ENCODE measurements around the gene AUH. TPM values are rescaled to one million over a fixed set of nuclear protein-coding genes. Genes with fewer than 3 reads are reported as not detected.
"Not testable (repeated sequence)": the region's sequence is repeated elsewhere in the genome, so short reads cannot be mapped to it uniquely, and the experiment has no call there.

AUH gene
- total RNA-seq, 1 donor from 2014 or later: 14.6 TPM

GRCh38 chr9:91207397-91207728 lies 154.4 kb downstream of the AUH start:
- H3K4me1 Mint-ChIP-seq (ENCODE audit: unreplicated experiment): peaks cover 21% of the 10 kb centered on the region
- H3K9me3 Mint-ChIP-seq (ENCODE audit: unreplicated experiment): peaks cover 7% of the 10 kb centered on the region
- DNase-seq (ENCODE audit: extremely low spot score, unreplicated experiment): no peak
- H3K27me3 Mint-ChIP-seq (ENCODE audit: unreplicated experiment): no peaks in the 10 kb centered on the region
- no peak for TF ChIP-seq CTCF (IDR thresholded peaks at IDR 0.05)
- H3K27ac Mint-ChIP-seq (ENCODE audit: unreplicated experiment): peak overlapping the region; percentile 56
- H3K36me3 Mint-ChIP-seq (ENCODE audit: unreplicated experiment): peaks cover 7% of the 10 kb centered on the region
- H3K4me3 Mint-ChIP-seq (ENCODE audit: unreplicated experiment): no peak overlapping the region

GRCh38 chr9:91206806-91207205 lies 154.9 kb downstream of the AUH start:
- Mint-ChIP-seq H3K27ac (ENCODE audit: unreplicated experiment) (no peak overlapping the region), H3K9me3 (ENCODE audit: unreplicated experiment) (peaks cover 13% of the 10 kb centered on the region), H3K4me1 (ENCODE audit: unreplicated experiment) (peaks cover 18% of the 10 kb centered on the region), H3K4me3 (ENCODE audit: unreplicated experiment) (no peak overlapping the region), H3K27me3 (ENCODE audit: unreplicated experiment) (no peaks in the 10 kb centered on the region), H3K36me3 (ENCODE audit: unreplicated experiment) (peaks cover 11% of the 10 kb centered on the region)
- no peak for TF ChIP-seq CTCF (IDR thresholded peaks at IDR 0.05)
- DNase-seq (ENCODE audit: extremely low spot score, unreplicated experiment): no peak

GRCh38 chr9:91202736-91203283 lies 158.9 kb downstream of the AUH start:
- Mint-ChIP-seq H3K4me3 (ENCODE audit: unreplicated experiment) (no peak overlapping the region), H3K27me3 (ENCODE audit: unreplicated experiment) (no peaks in the 10 kb centered on the region), H3K9me3 (ENCODE audit: unreplicated experiment) (peaks cover 29% of the 10 kb centered on the region), H3K27ac (ENCODE audit: unreplicated experiment) (no peak overlapping the region), H3K4me1 (ENCODE audit: unreplicated experiment) (peaks cover 18% of the 10 kb centered on the region), H3K36me3 (ENCODE audit: unreplicated experiment) (peaks cover 22% of the 10 kb centered on the region)
- no peak for TF ChIP-seq CTCF (IDR thresholded peaks at IDR 0.05)
- no peak for DNase-seq (ENCODE audit: extremely low spot score, unreplicated experiment)

- Mint-ChIP-seq H3K4me1 (ENCODE audit: unreplicated experiment) (peaks cover 22% of the 10 kb centered on the region), H3K9me3 (ENCODE audit: unreplicated experiment) (peaks cover 29% of the 10 kb centered on the region), H3K27me3 (ENCODE audit: unreplicated experiment) (no peaks in the 10 kb centered on the region), H3K36me3 (ENCODE audit: unreplicated experiment) (peaks cover 22% of the 10 kb centered on the region), H3K27ac (ENCODE audit: unreplicated experiment) (no peak overlapping the region), H3K4me3 (ENCODE audit: unreplicated experiment) (no peak overlapping the region)
- DNase-seq (ENCODE audit: extremely low spot score, unreplicated experiment): no peak
- TF ChIP-seq CTCF (IDR thresholded peaks at IDR 0.05): no peak
Measured at GRCh38 chr9:91200692-91201336, 160.9 kb downstream of the AUH start.

GRCh38 chr9:91199739-91200497 lies 161.8 kb downstream of the AUH start:
- Mint-ChIP-seq H3K27ac (ENCODE audit: unreplicated experiment) (no peak overlapping the region), H3K27me3 (ENCODE audit: unreplicated experiment) (no peaks in the 10 kb centered on the region), H3K36me3 (ENCODE audit: unreplicated experiment) (peaks cover 22% of the 10 kb centered on the region), H3K9me3 (ENCODE audit: unreplicated experiment) (peaks cover 29% of the 10 kb centered on the region), H3K4me1 (ENCODE audit: unreplicated experiment) (peaks cover 22% of the 10 kb centered on the region), H3K4me3 (ENCODE audit: unreplicated experiment) (no peak overlapping the region)
- no peak for TF ChIP-seq CTCF (IDR thresholded peaks at IDR 0.05)
- DNase-seq (ENCODE audit: extremely low spot score, unreplicated experiment): no peak

GRCh38 chr9:91198881-91199280 lies 162.8 kb downstream of the AUH start:
- H3K4me3 Mint-ChIP-seq (ENCODE audit: unreplicated experiment); DNase-seq (ENCODE audit: extremely low spot score, unreplicated experiment); H3K27ac Mint-ChIP-seq (ENCODE audit: unreplicated experiment): not testable (repeated sequence)

More at GRCh38 chr9:91198881-91199280, 162.8 kb downstream of the AUH start:
- Mint-ChIP-seq H3K4me1 (ENCODE audit: unreplicated experiment) (peaks cover 27% of the 10 kb centered on the region), H3K9me3 (ENCODE audit: unreplicated experiment) (peaks cover 29% of the 10 kb centered on the region), H3K36me3 (ENCODE audit: unreplicated experiment) (peaks cover 20% of the 10 kb centered on the region)
- H3K27me3 Mint-ChIP-seq (ENCODE audit: unreplicated experiment): not testable (repeated sequence)
